Measurements from ENCODE around the gene FBXW7. TPM values are rescaled to one million over a fixed set of nuclear protein-coding genes. Genes with fewer than 3 reads are reported as not detected.

FBXW7 gene
- total and polyA plus RNA-seq, 4 experiments from 2014 or later: 36.2 to 148 (median 92.9) TPM

DNA sequence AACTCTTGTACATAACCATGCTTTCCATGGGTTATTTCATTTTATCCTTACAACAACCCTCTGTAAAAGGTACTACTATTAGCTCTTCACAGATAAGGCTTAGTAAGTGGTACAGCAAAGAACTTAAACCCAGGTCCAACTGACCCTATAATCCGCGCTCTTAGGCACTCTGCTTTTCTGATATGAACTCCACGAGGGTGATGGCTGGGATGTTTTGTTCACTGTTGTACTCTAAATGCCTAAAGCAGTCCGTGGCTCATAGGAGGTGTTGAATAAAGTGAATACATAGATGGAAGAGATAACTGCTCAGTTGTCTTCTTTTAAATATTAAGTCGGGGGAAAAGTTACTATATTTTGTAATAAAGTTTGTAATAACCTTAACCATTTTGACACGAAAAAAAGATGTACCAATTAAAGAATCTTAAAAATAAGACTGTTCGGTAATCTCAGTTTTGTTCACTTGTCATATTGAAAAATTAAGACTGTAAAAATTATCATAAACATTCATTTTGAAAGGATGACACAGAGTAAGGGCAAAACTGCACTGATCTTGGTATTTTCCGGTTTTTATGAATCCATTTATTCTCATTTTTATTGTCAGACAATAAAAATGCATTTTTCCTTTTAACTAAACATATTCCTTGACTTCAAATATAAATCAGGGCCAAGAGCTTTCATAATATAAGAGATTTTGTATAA lies 166.5 kb downstream of the FBXW7 start:
- H3K36me3 ChIP-seq (ENCODE audit: insufficient read depth, low read length): no peaks in the 10 kb centered on the region
- no peak for DNase-seq
- H3K4me3 ChIP-seq (ENCODE audit: low read length in 2 of 2): no peak overlapping the region
- ChIA-PET CTCF (ENCODE audit: partially characterized antibody) (interaction anchor here (1.3 to 2.0 kb wide), 2 partner anchors 12 to 305 kb away, joined by 5 to 6 read pairs; no protein-coding TSS in a partner anchor), POLR2A (ENCODE audit: partially characterized antibody) (no interaction called here)
- no peaks in the 10 kb centered on the region for H3K27me3 ChIP-seq (ENCODE audit: insufficient read depth, low read length)
- H3K4me1 ChIP-seq (ENCODE audit: insufficient read depth, low read length): peaks cover 5% of the 10 kb centered on the region
- peak overlapping the region in 3 of 7 donors; percentile 5 to 48 (median 8) for H3K27ac Mint-ChIP-seq
- H3K4me3 Mint-ChIP-seq: peak overlapping the region in 1 of 8 donors; percentile 37
- H3K27me3 Mint-ChIP-seq: no peaks in the 10 kb centered on the region
- no peaks in the 10 kb centered on the region for H3K9me3 ChIP-seq (ENCODE audit: control insufficient read depth in 1 of 2, low read length in 2 of 2)
- H3K27ac ChIP-seq (ENCODE audit: low read depth, low read length): no peak overlapping the region
- peaks cover 12 to 21% (median 15%) of the 10 kb centered on the region in 4 donors for H3K4me1 Mint-ChIP-seq
- intact Hi-C loops (cut with micrococcal nuclease): no loop called here
- peaks cover 0 to 11% (median 2%) of the 10 kb centered on the region in 8 donors for H3K9me3 Mint-ChIP-seq
- H3K36me3 Mint-ChIP-seq: peaks cover 14 to 17% of the 10 kb centered on the region in 2 donors

DNA sequence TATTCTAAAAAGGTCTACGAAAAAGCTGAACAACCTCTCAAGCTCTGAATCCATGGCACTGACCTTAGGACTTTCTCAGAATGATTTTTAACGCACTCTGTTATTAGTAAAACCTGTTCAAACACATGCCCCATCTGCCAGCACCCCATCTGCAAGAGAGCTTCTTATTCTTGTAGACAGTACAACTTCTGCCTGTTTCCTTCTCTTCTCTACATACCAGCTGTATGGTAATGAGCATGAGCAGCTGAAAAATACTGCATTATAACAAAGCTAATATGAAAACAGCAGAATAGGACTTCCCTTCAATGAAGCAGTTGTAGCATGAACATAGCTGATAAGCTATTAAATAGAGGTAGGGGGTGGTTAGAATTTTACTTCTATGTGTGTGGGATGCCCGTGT lies 167.9 kb downstream of the FBXW7 start:
- no peak for DNase-seq
- ChIA-PET CTCF (ENCODE audit: partially characterized antibody) (interaction anchor here (1.1 kb wide), 2 partner anchors 11 to 266 kb away, joined by 3 read pairs; no protein-coding TSS in a partner anchor), POLR2A (ENCODE audit: partially characterized antibody) (no interaction called here)
- intact Hi-C loops (cut with micrococcal nuclease): no loop called here
- H3K4me1 Mint-ChIP-seq: peaks cover 13 to 20% (median 19%) of the 10 kb centered on the region in 4 donors
- H3K4me3 Mint-ChIP-seq: no peak overlapping the region
- peaks cover 17 to 18% of the 10 kb centered on the region in 2 donors for H3K36me3 Mint-ChIP-seq
- no peak overlapping the region for H3K27ac ChIP-seq (ENCODE audit: low read depth, low read length)
- no peak overlapping the region for H3K4me3 ChIP-seq (ENCODE audit: low read length in 2 of 2)
- no peaks in the 10 kb centered on the region for H3K27me3 Mint-ChIP-seq
- H3K4me1 ChIP-seq (ENCODE audit: insufficient read depth, low read length): peaks cover 5% of the 10 kb centered on the region
- peak overlapping the region in 1 of 7 donors; percentile 15 for H3K27ac Mint-ChIP-seq
- no peaks in the 10 kb centered on the region for H3K9me3 ChIP-seq (ENCODE audit: control insufficient read depth in 1 of 2, low read length in 2 of 2)
- no peaks in the 10 kb centered on the region for H3K36me3 ChIP-seq (ENCODE audit: insufficient read depth, low read length)
- H3K27me3 ChIP-seq (ENCODE audit: insufficient read depth, low read length): no peaks in the 10 kb centered on the region
- H3K9me3 Mint-ChIP-seq: peaks cover 0 to 11% (median 2%) of the 10 kb centered on the region in 8 donors

DNA sequence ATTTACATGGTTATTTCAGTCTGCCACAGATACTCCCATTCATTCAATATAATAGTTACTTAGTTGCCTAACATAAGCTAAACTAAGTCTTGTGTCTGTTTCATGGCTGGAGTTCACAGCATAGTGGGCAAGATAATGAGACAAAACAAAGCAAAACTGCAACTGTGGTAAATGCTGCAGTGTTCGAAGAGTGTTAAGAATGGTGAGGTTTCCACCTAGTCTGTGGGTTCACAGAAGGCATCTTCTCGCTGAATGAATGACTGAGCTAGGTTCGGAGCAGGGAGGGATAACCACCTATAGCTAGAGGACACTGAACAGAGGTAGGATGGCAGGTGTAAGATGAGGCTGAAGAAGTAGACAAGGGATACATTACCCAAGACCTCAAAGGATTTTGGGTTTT lies 171.0 kb downstream of the FBXW7 start:
- no peak for DNase-seq
- H3K9me3 Mint-ChIP-seq: peaks cover 0 to 11% (median 2%) of the 10 kb centered on the region in 8 donors
- H3K4me3 Mint-ChIP-seq: no peak overlapping the region
- peaks cover 13 to 17% (median 16%) of the 10 kb centered on the region in 4 donors for H3K4me1 Mint-ChIP-seq
- Histone ChIP-seq H3K27me3 (ENCODE audit: insufficient read depth, low read length) (no peaks in the 10 kb centered on the region), H3K4me1 (ENCODE audit: insufficient read depth, low read length) (peaks cover 4% of the 10 kb centered on the region), H3K4me3 (ENCODE audit: low read length in 2 of 2) (no peak overlapping the region), H3K9me3 (ENCODE audit: control insufficient read depth in 1 of 2, low read length in 2 of 2) (no peaks in the 10 kb centered on the region), H3K36me3 (ENCODE audit: insufficient read depth, low read length) (no peaks in the 10 kb centered on the region), H3K27ac (ENCODE audit: low read depth, low read length) (no peak overlapping the region)
- peaks cover 18 to 21% of the 10 kb centered on the region in 2 donors for H3K36me3 Mint-ChIP-seq
- no peaks in the 10 kb centered on the region for H3K27me3 Mint-ChIP-seq
- no peak overlapping the region for H3K27ac Mint-ChIP-seq
- POLR2A ChIA-PET (ENCODE audit: partially characterized antibody): no interaction called here
- intact Hi-C loops (cut with micrococcal nuclease): no loop called here
- CTCF ChIA-PET (ENCODE audit: partially characterized antibody): interaction anchor here (0.6 to 0.9 kb wide), 2 partner anchors 16 to 146 kb away, joined by 3 to 4 read pairs; no protein-coding TSS in a partner anchor

GRCh38 chr4:152364383-152364782 lies 171.5 kb downstream of the FBXW7 start:
- Mint-ChIP-seq H3K4me3 (no peak overlapping the region), H3K9me3 (peaks cover 0 to 11% (median 2%) of the 10 kb centered on the region in 8 donors), H3K27me3 (no peaks in the 10 kb centered on the region), H3K4me1 (peaks cover 9 to 15% (median 12%) of the 10 kb centered on the region in 4 donors), H3K27ac (peak overlapping the region in 1 of 7 donors; percentile 13), H3K36me3 (peaks cover 18 to 21% of the 10 kb centered on the region in 2 donors)
- Histone ChIP-seq H3K36me3 (ENCODE audit: insufficient read depth, low read length) (no peaks in the 10 kb centered on the region), H3K27me3 (ENCODE audit: insufficient read depth, low read length) (no peaks in the 10 kb centered on the region), H3K27ac (ENCODE audit: low read depth, low read length) (no peak overlapping the region), H3K4me3 (ENCODE audit: low read length in 2 of 2) (no peak overlapping the region), H3K4me1 (ENCODE audit: insufficient read depth, low read length) (no peaks in the 10 kb centered on the region), H3K9me3 (ENCODE audit: control insufficient read depth in 1 of 2, low read length in 2 of 2) (no peaks in the 10 kb centered on the region)
- intact Hi-C loops (cut with micrococcal nuclease): no loop called here
- CTCF ChIA-PET (ENCODE audit: partially characterized antibody): interaction anchor here (0.6 kb wide), 1 partner anchor 146 kb away, joined by 4 read pairs; no protein-coding TSS in a partner anchor
- POLR2A ChIA-PET (ENCODE audit: partially characterized antibody): no interaction called here
- DNase-seq: no peak

GRCh38 chr4:152363904-152364303 lies 172.0 kb downstream of the FBXW7 start:
- peaks cover 0 to 11% (median 2%) of the 10 kb centered on the region in 8 donors for H3K9me3 Mint-ChIP-seq
- Histone ChIP-seq H3K36me3 (ENCODE audit: insufficient read depth, low read length) (no peaks in the 10 kb centered on the region), H3K4me1 (ENCODE audit: insufficient read depth, low read length) (no peaks in the 10 kb centered on the region), H3K9me3 (ENCODE audit: control insufficient read depth in 1 of 2, low read length in 2 of 2) (no peaks in the 10 kb centered on the region), H3K27me3 (ENCODE audit: insufficient read depth, low read length) (no peaks in the 10 kb centered on the region), H3K27ac (ENCODE audit: low read depth, low read length) (no peak overlapping the region), H3K4me3 (ENCODE audit: low read length in 2 of 2) (no peak overlapping the region)
- H3K4me3 Mint-ChIP-seq: no peak overlapping the region
- peaks cover 7 to 13% (median 9%) of the 10 kb centered on the region in 4 donors for H3K4me1 Mint-ChIP-seq
- POLR2A ChIA-PET (ENCODE audit: partially characterized antibody): no interaction called here
- H3K36me3 Mint-ChIP-seq: peaks cover 16 to 23% of the 10 kb centered on the region in 2 donors
- CTCF ChIA-PET (ENCODE audit: partially characterized antibody): no interaction called here
- peak overlapping the region in 1 of 7 donors; percentile 13 for H3K27ac Mint-ChIP-seq
- no peaks in the 10 kb centered on the region for H3K27me3 Mint-ChIP-seq
- intact Hi-C loops (cut with micrococcal nuclease): no loop called here
- DNase-seq: no peak

DNA sequence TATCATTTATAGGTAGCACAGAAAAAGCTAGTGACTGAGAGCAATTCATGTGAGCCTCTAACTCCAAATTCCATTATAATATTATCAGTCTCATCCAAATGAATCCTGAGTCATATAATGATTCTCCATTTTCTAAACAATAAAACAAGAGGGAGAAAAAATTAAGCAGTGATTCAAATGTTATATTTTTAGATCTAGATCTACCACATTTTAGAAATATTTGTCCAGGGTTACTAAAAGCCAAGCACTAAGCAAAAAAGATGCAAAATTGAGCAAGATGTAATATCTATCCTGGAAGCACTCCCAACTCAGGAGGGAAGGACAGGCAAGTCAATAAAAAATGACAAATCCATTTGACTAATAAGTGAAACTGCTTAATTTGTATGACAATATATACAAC lies 172.8 kb downstream of the FBXW7 start:
- no peaks in the 10 kb centered on the region for H3K36me3 ChIP-seq (ENCODE audit: insufficient read depth, low read length)
- H3K9me3 ChIP-seq (ENCODE audit: control insufficient read depth in 1 of 2, low read length in 2 of 2): no peaks in the 10 kb centered on the region
- no peak overlapping the region for H3K27ac ChIP-seq (ENCODE audit: low read depth, low read length)
- DNase-seq: no peak
- Mint-ChIP-seq H3K4me1 (peaks cover 5 to 13% (median 10%) of the 10 kb centered on the region in 4 donors), H3K36me3 (peaks cover 16 to 25% of the 10 kb centered on the region in 2 donors), H3K9me3 (peaks cover 0 to 11% (median 2%) of the 10 kb centered on the region in 8 donors), H3K4me3 (no peak overlapping the region), H3K27ac (no peak overlapping the region), H3K27me3 (no peaks in the 10 kb centered on the region)
- no peaks in the 10 kb centered on the region for H3K4me1 ChIP-seq (ENCODE audit: insufficient read depth, low read length)
- ChIA-PET CTCF (ENCODE audit: partially characterized antibody) (interaction anchor here (1.2 kb wide), 1 partner anchor 10 kb away, joined by 3 read pairs; no protein-coding TSS in a partner anchor), POLR2A (ENCODE audit: partially characterized antibody) (no interaction called here)
- H3K27me3 ChIP-seq (ENCODE audit: insufficient read depth, low read length): no peaks in the 10 kb centered on the region
- intact Hi-C loops (cut with micrococcal nuclease): no loop called here
- no peak overlapping the region for H3K4me3 ChIP-seq (ENCODE audit: low read length in 2 of 2)

DNA sequence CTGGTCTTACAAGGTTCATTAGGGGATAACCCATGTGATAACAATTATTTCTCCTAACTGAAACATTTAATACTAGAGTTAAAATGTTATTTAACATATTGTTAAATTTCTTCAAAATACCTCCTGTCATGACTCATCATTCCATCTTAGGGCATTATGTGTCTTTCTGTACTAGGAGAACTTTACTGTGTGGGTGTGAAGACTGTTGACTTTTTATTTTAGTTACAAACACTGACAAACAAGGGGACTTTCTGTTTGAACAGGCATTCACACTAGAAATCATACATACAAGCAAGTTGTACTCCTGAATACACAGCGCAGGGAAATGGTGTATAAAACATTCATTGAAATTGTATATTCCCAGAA lies 175.9 kb downstream of the FBXW7 start:
- H3K4me1 ChIP-seq (ENCODE audit: insufficient read depth, low read length): no peaks in the 10 kb centered on the region
- Mint-ChIP-seq H3K27me3 (no peaks in the 10 kb centered on the region), H3K36me3 (peaks cover 10 to 16% of the 10 kb centered on the region in 2 donors), H3K4me3 (no peak overlapping the region), H3K4me1 (peaks cover 5 to 16% (median 6%) of the 10 kb centered on the region in 4 donors), H3K27ac (no peak overlapping the region), H3K9me3 (no peaks in the 10 kb centered on the region)
- intact Hi-C loops (cut with micrococcal nuclease): no loop called here
- DNase-seq: no peak
- no peak overlapping the region for H3K4me3 ChIP-seq (ENCODE audit: low read length in 2 of 2)
- ChIA-PET CTCF (ENCODE audit: partially characterized antibody) (interaction anchor here (0.8 to 1.4 kb wide), 3 partner anchors 10 to 286 kb away, joined by 3 read pairs; no protein-coding TSS in a partner anchor), POLR2A (ENCODE audit: partially characterized antibody) (no interaction called here)
- no peak overlapping the region for H3K27ac ChIP-seq (ENCODE audit: low read depth, low read length)
- no peaks in the 10 kb centered on the region for H3K9me3 ChIP-seq (ENCODE audit: control insufficient read depth in 1 of 2, low read length in 2 of 2)
- no peaks in the 10 kb centered on the region for H3K27me3 ChIP-seq (ENCODE audit: insufficient read depth, low read length)
- H3K36me3 ChIP-seq (ENCODE audit: insufficient read depth, low read length): no peaks in the 10 kb centered on the region

Measured in CD4-positive, alpha-beta memory T cell (primary cell).